ENCODE results near the gene PLIN5.

PLIN5 gene

GRCh38 chr19:4534836-4535658 is at the start of gene PLIN5:
PLIN5 (minus strand) TSS chr19:4535224; CDS start chr19:4534074, 1,150 bp downstream.
- no peak for DNase-seq

- no peak for DNase-seq
Observed at GRCh38 chr19:4583961-4584669, 49.1 kb upstream of the PLIN5 start.

GRCh38 chr19:4582980-4583842 is 48.2 kb upstream of the PLIN5 start:
- no peak for DNase-seq

GRCh38 chr19:4581666-4582553 is 46.9 kb upstream of the PLIN5 start:
- peak in 1 of 2 experiments; percentile 29 for DNase-seq

- no peak for DNase-seq
Observed at GRCh38 chr19:4580961-4581665, 46.1 kb upstream of the PLIN5 start.

GRCh38 chr19:4580021-4580901 is 45.2 kb upstream of the PLIN5 start:
- no peak for DNase-seq

GRCh38 chr19:4579389-4579788 is 44.4 kb upstream of the PLIN5 start:
- no peak for DNase-seq

GRCh38 chr19:4578552-4579248 is 43.7 kb upstream of the PLIN5 start:
- DNase-seq, result no peak

- peak; percentile 20 to 32 for DNase-seq
Observed at GRCh38 chr19:4577020-4577782, 42.2 kb upstream of the PLIN5 start.

GRCh38 chr19:4576016-4576933 is 41.3 kb upstream of the PLIN5 start:
- peak in 1 of 2 experiments; percentile 26 for DNase-seq

GRCh38 chr19:4575267-4576015 is 40.4 kb upstream of the PLIN5 start:
- DNase-seq, result no peak

- DNase-seq, result no peak
Observed at GRCh38 chr19:4573682-4574081, 38.7 kb upstream of the PLIN5 start.

GRCh38 chr19:4571305-4571917 is 36.4 kb upstream of the PLIN5 start:
- DNase-seq, result no peak

- no peak for DNase-seq
Observed at GRCh38 chr19:4570916-4571304, 35.9 kb upstream of the PLIN5 start.

GRCh38 chr19:4570402-4570801 is 35.4 kb upstream of the PLIN5 start:
- DNase-seq, result no peak

GRCh38 chr19:4568886-4569285 is 33.9 kb upstream of the PLIN5 start:
- peak; percentile 82 to 84 for DNase-seq
